Ishikawa (cell line): Measurements from ENCODE around the gene FOXN3.

ENCODE experiments used
- CEBPB ChIP-seq: IDR thresholded peaks from 2 replicates; pipeline ENCODE4 v1.6.1; 2012
- CREB1 ChIP-seq: IDR thresholded peaks from 2 replicates; pipeline ENCODE4 v1.6.1; 2012; ENCODE audit warnings: low read depth
- EGR1 ChIP-seq: IDR thresholded peaks from 2 replicates; pipeline ENCODE4 v1.6.1; 2012
- EP300 ChIP-seq: IDR thresholded peaks from 2 replicates; pipeline ENCODE4 v1.6.1; 2012; ENCODE audit warnings: borderline replicate concordance
- FOXM1 ChIP-seq: IDR thresholded peaks from 2 replicates; pipeline ENCODE4 v1.6.1; 2012; ENCODE audit warnings: low read depth, borderline replicate concordance
- MAX ChIP-seq: IDR thresholded peaks from 2 replicates; pipeline ENCODE4 v1.6.1; 2012
- NFIC ChIP-seq: IDR thresholded peaks from 2 replicates; pipeline ENCODE4 v1.6.1; 2012
- RAD21 ChIP-seq: IDR thresholded peaks from 2 replicates; pipeline ENCODE4 v1.6.1; 2012; ENCODE audit warnings: low read depth
- REST ChIP-seq: IDR thresholded peaks from 2 replicates; pipeline ENCODE4 v1.6.1; 2012; ENCODE audit warnings: low read depth, mild to moderate bottlenecking
- TAF1 ChIP-seq: IDR thresholded peaks from 2 replicates; pipeline ENCODE4 v1.6.1; 2012; ENCODE audit warnings: low read depth, mild to moderate bottlenecking
- TCF12 ChIP-seq: IDR thresholded peaks from 2 replicates; pipeline ENCODE4 v1.6.1; 2012; ENCODE audit warnings: low read depth
- TEAD4 ChIP-seq: IDR thresholded peaks from 2 replicates; pipeline ENCODE4 v1.6.1; 2012
- USF1 ChIP-seq: IDR thresholded peaks from 2 replicates; pipeline ENCODE4 v1.6.1; 2012
- YY1 ChIP-seq: IDR thresholded peaks from 2 replicates; pipeline ENCODE4 v1.6.1; 2012; ENCODE audit warnings: low read depth
- ZBTB7A ChIP-seq: IDR thresholded peaks from 2 replicates; pipeline ENCODE4 v1.6.1; 2012; ENCODE audit warnings: low read depth

FOXN3 gene

GRCh38 chr14:89226801-89227495 is 190.1 kb downstream of the FOXN3 start:
- TF ChIP-seq TCF12: no peak

- TF ChIP-seq USF1: no peak
- no peak for TF ChIP-seq NFIC
- no peak for TF ChIP-seq TCF12
- no peak for TF ChIP-seq FOXM1
- no peak for TF ChIP-seq REST
- no peak for TF ChIP-seq EP300
- no peak for TF ChIP-seq CREB1
- no peak for TF ChIP-seq YY1
- TF ChIP-seq ZBTB7A: no peak
- TF ChIP-seq TAF1: no peak
- no peak for TF ChIP-seq CEBPB
- no peak for TF ChIP-seq TEAD4
- no peak for TF ChIP-seq MAX
Observed at GRCh38 chr14:89225607-89226006, 191.4 kb downstream of the FOXN3 start.

- TF ChIP-seq CEBPB: no peak
- TF ChIP-seq ZBTB7A: no peak
- no peak for TF ChIP-seq CREB1
- no peak for TF ChIP-seq MAX
- TF ChIP-seq RAD21: no peak
- no peak for TF ChIP-seq REST
- TF ChIP-seq TEAD4: no peak
- TF ChIP-seq EP300: no peak
- no peak for TF ChIP-seq YY1
- TF ChIP-seq EGR1: no peak
- TF ChIP-seq USF1: no peak
- TF ChIP-seq FOXM1: no peak
- TF ChIP-seq NFIC: no peak
Observed at GRCh38 chr14:89221109-89221810, 195.8 kb downstream of the FOXN3 start.

GRCh38 chr14:89219051-89219450 is 198.0 kb downstream of the FOXN3 start:
- TF ChIP-seq REST (no peak), MAX (no peak), EGR1 (no peak), YY1 (no peak), CEBPB (no peak), CREB1 (no peak)

GRCh38 chr14:89217891-89218290 is 199.1 kb downstream of the FOXN3 start:
- no peak for TF ChIP-seq MAX
- no peak for TF ChIP-seq YY1
- TF ChIP-seq TEAD4: no peak
- no peak for TF ChIP-seq FOXM1
- no peak for TF ChIP-seq EP300
- no peak for TF ChIP-seq USF1
- no peak for TF ChIP-seq EGR1
- no peak for TF ChIP-seq RAD21
- no peak for TF ChIP-seq CEBPB
- TF ChIP-seq TCF12: no peak
- TF ChIP-seq TAF1: no peak
- no peak for TF ChIP-seq NFIC
- no peak for TF ChIP-seq ZBTB7A
- no peak for TF ChIP-seq REST
- TF ChIP-seq CREB1: no peak
